Upper lobe of left lung (tissue), 6 donors: ENCODE data around the gene ZNF512B. TPM values are rescaled to one million over a fixed set of nuclear protein-coding genes. Genes with fewer than 3 reads are reported as not detected.
A peak's percentile ranks its signal among the peaks of the same experiment; 100 is the strongest.

ENCODE experiments used
- ATAC-seq, 2 donors: fragments of 200-7000 bp; cut with Tn5 transposase; one replicate each; pipeline ENCODE4 v1.9.1; 2022; ENCODE audit warnings: mild to moderate bottlenecking in 2 of 2, moderate library complexity in 2 of 2; ENCODE audit not compliant: low FRiP score in 2 of 2
- DNase-seq, 2 donors: peaks; one replicate each; pipeline ENCODE4 v3.0.0-alpha.2; 2019 to 2020
- H3K27ac ChIP-seq, 4 donors: fragments of 200-600 bp; sonication (generic); one replicate each; pipeline ENCODE4 v1.5.1; 2016 to 2019
- H3K27me3 ChIP-seq, 4 donors: fragments of 200-600 bp; sonication (generic); one replicate each; pipeline ENCODE4 v1.5.1; 2017 to 2019
- H3K36me3 ChIP-seq, 4 donors: fragments of 200-600 bp; sonication (generic); one replicate each; pipeline ENCODE4 v1.5.1; 2016 to 2019
- H3K4me1 ChIP-seq, 4 donors: fragments of 200-600 bp; sonication (generic); one replicate each; pipeline ENCODE4 v1.5.1; 2018 to 2019
- H3K4me3 ChIP-seq, 4 donors: fragments of 200-600 bp; sonication (generic); one replicate each; pipeline ENCODE4 v1.5.1; 2017 to 2019; ENCODE audit warnings: mild to moderate bottlenecking in 2 of 4, moderate library complexity in 1 of 4
- H3K9me3 ChIP-seq, 4 donors: fragments of 200-600 bp; sonication (generic); one replicate each; pipeline ENCODE4 v1.5.1; 2018 to 2019
- CTCF ChIP-seq, 6 experiments: fragments of 450-650 bp in 4 of 6; fragments of 200-600 bp in 2 of 6; sonication (generic) in 2 of 6; IDR thresholded peaks; one replicate each; pipeline ENCODE4 v1.5.1; 2016 to 2019; ENCODE audit warnings: antibody characterized with exemption in 6 of 6
- EP300 ChIP-seq, 4 donors: sonication (generic); formaldehyde crosslinking; IDR thresholded peaks; one replicate each; pipeline ENCODE4 v1.5.1; 2017; ENCODE audit warnings: antibody characterized with exemption in 4 of 4, control low read depth in 2 of 4
- POLR2A ChIP-seq, 4 donors: fragments of 450-650 bp; IDR thresholded peaks; one replicate each; pipeline ENCODE4 v1.5.1; 2016 to 2017; ENCODE audit warnings: antibody characterized with exemption in 4 of 4, mild to moderate bottlenecking in 2 of 4
- POLR2AphosphoS5 ChIP-seq, 2 donors: sonication (generic); formaldehyde crosslinking; IDR thresholded peaks; one replicate each; pipeline ENCODE4 v1.5.1; 2017; ENCODE audit warnings: antibody characterized with exemption in 2 of 2
- WGBS, 2 donors: methylation state at CpG; one replicate each; pipeline ENCODE4 v1.1.5; 2017 to 2018; 5-methylcytosine and 5-hydroxymethylcytosine counted together
- total RNA-seq, 6 donors: library from RNA; depleted of rRNA in 4 of 6; stranded (reverse); fragments of >200 nt in 4 of 6; gene quantifications; one replicate each; pipeline versions ENCODE4 v1.1.0 to v1.2.1, GENCODE V29; 2016 to 2021
- donor health status: DM: no; HTN: no; CAD: no; lungs with moderate emphysema.
- donor health status: DM: no; HTN: yes; CAD: no; lungs with severe emphysema.

ZNF512B gene
- total RNA-seq, 6 donors from 2014 or later: 10.8 to 22.0 (median 16.3) TPM

- Histone ChIP-seq H3K27ac (no peak overlapping the region), H3K4me3 (no peak overlapping the region), H3K27me3 (no peaks in the 10 kb centered on the region), H3K9me3 (peaks cover 0 to 6% (median 0%) of the 10 kb centered on the region in 4 donors), H3K4me1 (peaks cover 21 to 28% (median 24%) of the 10 kb centered on the region in 4 donors), H3K36me3 (peaks cover 0 to 56% (median 42%) of the 10 kb centered on the region in 4 donors)
- no peak for ATAC-seq
- TF ChIP-seq CTCF (IDR thresholded peaks at IDR 0.05) (no peak), EP300 (IDR thresholded peaks at IDR 0.05) (no peak), POLR2AphosphoS5 (IDR thresholded peaks at IDR 0.05) (no peak), POLR2A (IDR thresholded peaks at IDR 0.05) (no peak)
- DNase-seq: peak in 1 of 2 donors; percentile 86
- 93 to 95% methylated on average over 8 to 17 of the region's 17 CpGs for WGBS, 2 donors
Measured at GRCh38 chr20:63959699-63960075, 10.0 kb downstream of the ZNF512B start.

- H3K9me3 ChIP-seq: peaks cover 0 to under 1% (median 0%) of the 10 kb centered on the region in 4 donors
- DNase-seq (peak in 1 of 2 donors; percentile 48), ATAC-seq (no peak)
- 83 to 90% methylated on average over 3 to 10 of the region's 10 CpGs for WGBS, 2 donors
- H3K27me3 ChIP-seq: no peaks in the 10 kb centered on the region
- H3K4me1 ChIP-seq: peaks cover 27 to 34% (median 29%) of the 10 kb centered on the region in 4 donors
- H3K27ac ChIP-seq: no peak overlapping the region
- no peak overlapping the region for H3K4me3 ChIP-seq
- H3K36me3 ChIP-seq: peaks cover 0 to 52% (median 38%) of the 10 kb centered on the region in 4 donors
- TF ChIP-seq POLR2AphosphoS5 (IDR thresholded peaks at IDR 0.05): no peak
- TF ChIP-seq CTCF (IDR thresholded peaks at IDR 0.05): no peak
- TF ChIP-seq EP300 (IDR thresholded peaks at IDR 0.05): no peak
- TF ChIP-seq POLR2A (IDR thresholded peaks at IDR 0.05): no peak
Measured at GRCh38 chr20:63958964-63959698, 10.6 kb downstream of the ZNF512B start.

- H3K9me3 ChIP-seq: no peaks in the 10 kb centered on the region
- no peaks in the 10 kb centered on the region for H3K27me3 ChIP-seq
- WGBS, 2 donors: 74 to 78% methylated on average over 2 to 4 of the region's 4 CpGs
- ATAC-seq: no peak
- peaks cover 31 to 40% (median 34%) of the 10 kb centered on the region in 4 donors for H3K4me1 ChIP-seq
- H3K36me3 ChIP-seq: peaks cover 0 to 46% (median 32%) of the 10 kb centered on the region in 4 donors
- no peak for DNase-seq
- TF ChIP-seq CTCF (IDR thresholded peaks at IDR 0.05) (no peak), POLR2A (IDR thresholded peaks at IDR 0.05) (no peak), POLR2AphosphoS5 (IDR thresholded peaks at IDR 0.05) (no peak), EP300 (IDR thresholded peaks at IDR 0.05) (no peak)
- H3K4me3 ChIP-seq: no peak overlapping the region
- no peak overlapping the region for H3K27ac ChIP-seq
Measured at GRCh38 chr20:63958471-63958870, 11.3 kb downstream of the ZNF512B start.

GRCh38 chr20:63957690-63958441, 11.9 kb downstream of the ZNF512B start:
- Histone ChIP-seq H3K27ac (peak overlapping the region in 3 of 4 donors; percentile 10 to 65 (median 60)), H3K36me3 (peaks cover 0 to 40% (median 25%) of the 10 kb centered on the region in 4 donors), H3K9me3 (no peaks in the 10 kb centered on the region), H3K4me3 (no peak overlapping the region), H3K27me3 (no peaks in the 10 kb centered on the region), H3K4me1 (peaks cover 32 to 44% (median 35%) of the 10 kb centered on the region in 4 donors)
- WGBS, 2 donors: 52 to 84% methylated on average over 5 to 12 of the region's 13 CpGs
- TF ChIP-seq POLR2AphosphoS5 (IDR thresholded peaks at IDR 0.05) (no peak), CTCF (IDR thresholded peaks at IDR 0.05) (no peak), EP300 (IDR thresholded peaks at IDR 0.05) (no peak), POLR2A (IDR thresholded peaks at IDR 0.05) (no peak)
- DNase-seq (peak in 1 of 2 donors; percentile 59), ATAC-seq (no peak)
